SJCRH30 (cell line): ENCODE data around the gene KRTAP1-3. TPM values are rescaled to one million over a fixed set of nuclear protein-coding genes. Genes with fewer than 3 reads are reported as not detected.

Experiments
- total RNA-seq: library from RNA; depleted of rRNA; stranded (reverse); fragments of >200 nt; shearing (Covaris generic); gene quantifications from 2 replicates; pipeline ENCODE4 v1.2.3, GENCODE V29; 2014; rRNA removed

The KRTAP1-3 gene
- total RNA-seq, 1 experiment from 2014 or later = not detected

Other genes starting within 250 kb of the KRTAP1-3 start
- gene KRT28, start 234.9 kb downstream of the KRTAP1-3 start, total RNA-seq = 0.20 TPM in 1 of 2 replicates, not detected in the other
- 20.4 and 22.5 TPM in 2 replicates for gene KRT10, start 212.3 kb downstream of the KRTAP1-3 start, total RNA-seq
- not detected in 2 replicates for gene KRT12, start 167.7 kb downstream of the KRTAP1-3 start, total RNA-seq
- gene KRT20, start 149.6 kb downstream of the KRTAP1-3 start, total RNA-seq = 0.08 and 0.28 TPM in 2 replicates
- not detected in 2 replicates for gene KRT23, start 97.2 kb downstream of the KRTAP1-3 start, total RNA-seq
- not detected in 2 replicates for gene KRT39, start 67.9 kb downstream of the KRTAP1-3 start, total RNA-seq
- not detected in 2 replicates for gene KRT40, start 50.5 kb downstream of the KRTAP1-3 start, total RNA-seq
- not detected in 2 replicates for gene KRTAP3-3, start 40.7 kb downstream of the KRTAP1-3 start, total RNA-seq
- not detected in 2 replicates for gene KRTAP3-2, start 35.0 kb downstream of the KRTAP1-3 start, total RNA-seq
- not detected in 2 replicates for gene KRTAP3-1, start 25.7 kb downstream of the KRTAP1-3 start, total RNA-seq
- gene KRTAP1-5, start 7.7 kb downstream of the KRTAP1-3 start, total RNA-seq = not detected in 2 replicates
- gene KRTAP1-4, start 4.7 kb downstream of the KRTAP1-3 start, total RNA-seq = not detected in 2 replicates
- gene KRTAP1-1, start 6.6 kb upstream of the KRTAP1-3 start, total RNA-seq = not detected in 2 replicates
- gene KRTAP2-1, start 12.4 kb upstream of the KRTAP1-3 start, total RNA-seq = not detected in 2 replicates
- gene KRTAP2-2, start 20.4 kb upstream of the KRTAP1-3 start, total RNA-seq = not detected in 2 replicates
- not detected in 2 replicates for gene KRTAP2-3, start 25.2 kb upstream of the KRTAP1-3 start, total RNA-seq
- not detected in 2 replicates for gene KRTAP2-4, start 31.0 kb upstream of the KRTAP1-3 start, total RNA-seq
- gene KRTAP4-7, start 49.3 kb upstream of the KRTAP1-3 start, total RNA-seq = 0.18 TPM in 1 of 2 replicates, not detected in the other
- gene KRTAP4-8, start 63.3 kb upstream of the KRTAP1-3 start, total RNA-seq = not detected in 2 replicates
- gene KRTAP4-16, start 67.3 kb upstream of the KRTAP1-3 start, total RNA-seq = not detected in 2 replicates
- not detected in 2 replicates for gene KRTAP4-9, start 70.5 kb upstream of the KRTAP1-3 start, total RNA-seq
- gene KRTAP4-11, start 83.5 kb upstream of the KRTAP1-3 start, total RNA-seq = not detected in 2 replicates
- 0.22 TPM in 1 of 2 replicates, not detected in the other for gene KRTAP4-12, start 89.3 kb upstream of the KRTAP1-3 start, total RNA-seq
- not detected in 2 replicates for gene KRTAP4-6, start 105.7 kb upstream of the KRTAP1-3 start, total RNA-seq
- gene KRTAP4-5, start 115.0 kb upstream of the KRTAP1-3 start, total RNA-seq = not detected in 2 replicates
- not detected in 2 replicates for gene KRTAP4-4, start 125.9 kb upstream of the KRTAP1-3 start, total RNA-seq
- gene KRTAP4-3, start 133.3 kb upstream of the KRTAP1-3 start, total RNA-seq = not detected in 2 replicates
- gene KRTAP4-2, start 143.3 kb upstream of the KRTAP1-3 start, total RNA-seq = 0.14 TPM in 1 of 2 replicates, not detected in the other
- not detected in 2 replicates for gene KRTAP4-1, start 150.0 kb upstream of the KRTAP1-3 start, total RNA-seq
- not detected in 2 replicates for gene KRTAP9-1, start 155.0 kb upstream of the KRTAP1-3 start, total RNA-seq
- gene KRTAP9-2, start 191.8 kb upstream of the KRTAP1-3 start, total RNA-seq = not detected in 2 replicates
- gene KRTAP9-3, start 197.6 kb upstream of the KRTAP1-3 start, total RNA-seq = not detected in 2 replicates
- gene KRTAP9-8, start 203.1 kb upstream of the KRTAP1-3 start, total RNA-seq = not detected in 2 replicates
- gene KRTAP9-4, start 214.8 kb upstream of the KRTAP1-3 start, total RNA-seq = 0.10 TPM in 1 of 2 replicates, not detected in the other
- not detected in 2 replicates for gene KRTAP9-9, start 220.5 kb upstream of the KRTAP1-3 start, total RNA-seq
- gene KRTAP9-6, start 230.5 kb upstream of the KRTAP1-3 start, total RNA-seq = not detected in 2 replicates
- gene KRTAP9-7, start 240.8 kb upstream of the KRTAP1-3 start, total RNA-seq = not detected in 2 replicates